ENCODE results near the gene SIL1. TPM values are rescaled to one million over a fixed set of nuclear protein-coding genes. Genes with fewer than 3 reads are reported as not detected.
"Not testable (repeated sequence)": the region's sequence is repeated elsewhere in the genome, so short reads cannot be mapped to it uniquely, and the experiment has no call there.

SIL1 gene
- total and polyA plus RNA-seq, 2 of the 13 experiments (the other 11 are each of a cell fraction or from before 2014, with no cell fraction given), result 26.0 to 30.0 TPM

- ChIA-PET CTCF (ENCODE audit: low intra/inter-chr PET ratio, low total read pairs) (no interaction called here), POLR2A (no interaction called here)
- Histone ChIP-seq H3K4me1 (ENCODE audit: insufficient read depth, low read length) (peaks cover 5% of the 10 kb centered on the region), H2AFZ (ENCODE audit: low read length) (no peak overlapping the region), H3K9ac (ENCODE audit: insufficient read depth, low read depth, low read length) (no peak overlapping the region), H4K20me1 (ENCODE audit: insufficient read depth, low read length) (0 out of 2 replicates have a peak, but pooled peaks cover 1% of the 10 kb centered on the region), H3K27me3 (ENCODE audit: control insufficient read depth in 1 of 2, insufficient read depth in 2 of 2, low read length in 2 of 2) (no peaks in the 10 kb centered on the region; a peak in 1 of 5 replicates), H3K4me3 (replicated peaks in 1 of 3; ENCODE audit: insufficient read depth in 1 of 3, low read depth in 2 of 3, low read length in 3 of 3) (no peak overlapping the region), H3K27ac (ENCODE audit: extremely low read length, insufficient read depth, low read length) (no peak overlapping the region), H3K36me3 (replicated peaks in 1 of 2; ENCODE audit: control insufficient read depth in 1 of 2, insufficient read depth in 2 of 2, low read length in 2 of 2) (peaks cover 20 to 64% of the 10 kb centered on the region in 2 experiments), H3K79me2 (ENCODE audit: insufficient read depth, low read length) (no peaks in the 10 kb centered on the region), H3K9me3 (ENCODE audit: low read length) (no peaks in the 10 kb centered on the region), H3K4me2 (ENCODE audit: low read depth, low read length) (no peak overlapping the region)
- ATAC-seq, result no peak
- in situ Hi-C loops (cut with HindIII; ENCODE audit: extremely low pct_ligation_motif_present, low pct_unique_long_range_greater_than_20kb), result no loop called here
- BruUV-seq (replicated peaks), result no TSS peak
- intact Hi-C loops (cut with micrococcal nuclease; ENCODE audit: unreplicated experiment), result no loop called here
- TF ChIP-seq CTCF (CRISPR knock-in tag; IDR thresholded peaks at IDR 0.05) (0 out of 2 replicates have a peak, but pooled peaks have one; percentile 9), SIX1 (CRISPR knock-in tag; IDR thresholded peaks at IDR 0.05; ENCODE audit: borderline replicate concordance) (no peak), MTF1 (CRISPR knock-in tag; IDR thresholded peaks at IDR 0.05) (no peak), IRX3 (CRISPR knock-in tag; IDR thresholded peaks at IDR 0.05; ENCODE audit: borderline replicate concordance, low read depth) (no peak), RBFOX2 (IDR thresholded peaks at IDR 0.05; ENCODE audit: low read depth, low read length) (no peak)
- TF ChIP-seq, protein P1, sequence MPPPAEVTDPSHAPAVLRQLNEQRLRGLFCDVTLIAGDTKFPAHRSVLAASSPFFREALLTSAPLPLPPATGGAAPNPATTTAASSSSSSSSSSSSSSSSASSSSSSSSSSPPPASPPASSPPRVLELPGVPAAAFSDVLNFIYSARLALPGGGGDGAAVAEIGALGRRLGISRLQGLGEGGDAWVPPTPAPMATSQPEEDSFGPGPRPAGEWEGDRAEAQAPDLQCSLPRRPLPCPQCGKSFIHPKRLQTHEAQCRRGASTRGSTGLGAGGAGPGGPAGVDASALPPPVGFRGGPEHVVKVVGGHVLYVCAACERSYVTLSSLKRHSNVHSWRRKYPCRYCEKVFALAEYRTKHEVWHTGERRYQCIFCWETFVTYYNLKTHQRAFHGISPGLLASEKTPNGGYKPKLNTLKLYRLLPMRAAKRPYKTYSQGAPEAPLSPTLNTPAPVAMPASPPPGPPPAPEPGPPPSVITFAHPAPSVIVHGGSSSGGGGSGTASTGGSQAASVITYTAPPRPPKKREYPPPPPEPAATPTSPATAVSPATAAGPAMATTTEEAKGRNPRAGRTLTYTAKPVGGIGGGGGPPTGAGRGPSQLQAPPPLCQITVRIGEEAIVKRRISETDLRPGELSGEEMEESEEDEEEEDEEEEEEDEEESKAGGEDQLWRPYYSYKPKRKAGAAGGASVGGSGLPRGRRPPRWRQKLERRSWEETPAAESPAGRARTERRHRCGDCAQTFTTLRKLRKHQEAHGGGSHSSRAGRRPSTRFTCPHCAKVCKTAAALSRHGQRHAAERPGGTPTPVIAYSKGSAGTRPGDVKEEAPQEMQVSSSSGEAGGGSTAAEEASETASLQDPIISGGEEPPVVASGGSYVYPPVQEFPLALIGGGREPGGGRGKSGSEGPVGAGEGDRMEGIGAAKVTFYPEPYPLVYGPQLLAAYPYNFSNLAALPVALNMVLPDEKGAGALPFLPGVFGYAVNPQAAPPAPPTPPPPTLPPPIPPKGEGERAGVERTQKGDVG (CRISPR knock-in tag; IDR thresholded peaks at IDR 0.05; ENCODE audit: borderline replicate concordance), result no peak
- no peak for FAIRE-seq
- DNase-seq (ENCODE audit: low spot score), result no peak
- 95% methylated on average over 2 of the region's 2 CpGs for WGBS (ENCODE audit: low lambda C conversion rate)
These were observed 275.7 kb downstream of the SIL1 start for GRCh38 chr5:138922494-138922893.

DNA sequence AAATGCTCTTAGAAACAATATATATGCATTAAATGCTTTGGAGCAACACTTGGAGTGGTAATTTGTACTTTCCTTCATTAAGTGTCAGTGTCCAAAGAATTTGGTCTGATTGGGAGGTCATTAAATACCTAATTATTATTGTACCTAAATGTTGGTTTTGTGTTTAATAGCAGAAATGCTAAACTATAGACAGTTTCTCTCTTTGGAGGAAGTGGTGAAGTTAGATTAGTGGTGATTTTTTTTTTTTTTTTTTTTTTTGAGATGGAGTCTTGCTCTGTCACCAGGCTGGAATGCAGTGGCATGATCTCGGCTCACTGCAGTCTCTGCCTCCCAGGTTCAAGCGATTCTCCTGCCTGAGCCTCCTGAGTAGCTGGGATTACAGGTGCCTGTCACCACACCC lies 276.8 kb downstream of the SIL1 start:
- H3K4me1 ChIP-seq (ENCODE audit: insufficient read depth, low read length); H2AFZ ChIP-seq (ENCODE audit: low read length); intact Hi-C loops (cut with micrococcal nuclease; ENCODE audit: unreplicated experiment); in situ Hi-C loops (cut with HindIII; ENCODE audit: extremely low pct_ligation_motif_present, low pct_unique_long_range_greater_than_20kb); H3K79me2 ChIP-seq (ENCODE audit: insufficient read depth, low read length); H3K9me3 ChIP-seq (ENCODE audit: low read length); POLR2A ChIA-PET; H3K9ac ChIP-seq (ENCODE audit: insufficient read depth, low read depth, low read length); H3K4me3 ChIP-seq (replicated peaks in 1 of 3; ENCODE audit: insufficient read depth in 1 of 3, low read depth in 2 of 3, low read length in 3 of 3); FAIRE-seq; H3K4me2 ChIP-seq (ENCODE audit: low read depth, low read length); ATAC-seq; DNase-seq (ENCODE audit: low spot score); CTCF ChIA-PET (ENCODE audit: low intra/inter-chr PET ratio, low total read pairs); H3K27ac ChIP-seq (ENCODE audit: extremely low read length, insufficient read depth, low read length); H3K27me3 ChIP-seq (ENCODE audit: control insufficient read depth in 1 of 2, insufficient read depth in 2 of 2, low read length in 2 of 2); BruUV-seq (replicated peaks); H4K20me1 ChIP-seq (ENCODE audit: insufficient read depth, low read length): not testable (repeated sequence)
- WGBS (ENCODE audit: low lambda C conversion rate), result 89% methylated on average over 2 of the region's 2 CpGs
- peaks cover 18 to 56% of the 10 kb centered on the region in 2 experiments for H3K36me3 ChIP-seq (replicated peaks in 1 of 2; ENCODE audit: control insufficient read depth in 1 of 2, insufficient read depth in 2 of 2, low read length in 2 of 2)
